Progenitor cell of endocrine pancreas (in vitro differentiated cells): Measurements from ENCODE around the gene SOX13. TPM values are rescaled to one million over a fixed set of nuclear protein-coding genes. Genes with fewer than 3 reads are reported as not detected.

ENCODE experiments used
- DNase-seq: peaks from one replicate; pipeline ENCODE4 v3.0.0; 2021; ENCODE audit warnings: low spot score; ENCODE audit not compliant: unreplicated experiment
- H3K27ac Mint-ChIP-seq: 2 replicates; pipeline ENCODE4 v1.8.0; 2021; ENCODE audit warnings: mild to moderate bottlenecking, moderate library complexity, mixed read lengths
- H3K27me3 Mint-ChIP-seq: 2 replicates; pipeline ENCODE4 v1.8.0; 2021; ENCODE audit warnings: mixed read lengths
- H3K36me3 Mint-ChIP-seq: 2 replicates; pipeline ENCODE4 v1.8.0; 2022; ENCODE audit warnings: mixed read lengths; ENCODE audit not compliant: insufficient read depth
- H3K4me1 Mint-ChIP-seq: 2 replicates; pipeline ENCODE4 v1.8.0; 2021; ENCODE audit warnings: low read depth, mixed read lengths
- H3K4me3 Mint-ChIP-seq: 2 replicates; pipeline ENCODE4 v1.8.0; 2021; ENCODE audit warnings: low read depth, mild to moderate bottlenecking, moderate library complexity, mixed read lengths
- H3K9me3 Mint-ChIP-seq: 2 replicates; pipeline ENCODE4 v1.8.0; 2021; ENCODE audit warnings: low read depth, mixed read lengths
- total RNA-seq: library from RNA; stranded (reverse); gene quantifications from 2 replicates; pipeline ENCODE4 v1.2.1, GENCODE V29; 2021
- TF ChIP-seq, protein P1 (sequence below): fragments of 200-600 bp; sonication (generic); IDR thresholded peaks from one replicate; pipeline ENCODE4 v1.5.0; 2021; ENCODE audit warnings: antibody characterized with exemption, mild to moderate bottlenecking; ENCODE audit not compliant: unreplicated experiment

The SOX13 gene
- total RNA-seq, 1 donor from 2014 or later = 61.6 TPM

- Mint-ChIP-seq H3K4me1 (peaks cover 4% of the 10 kb centered on the region), H3K27me3 (peaks cover under 1% of the 10 kb centered on the region), H3K9me3 (peaks cover 8% of the 10 kb centered on the region), H3K27ac (no peak overlapping the region), H3K4me3 (no peak overlapping the region), H3K36me3 (peaks cover 2% of the 10 kb centered on the region)
- no peak for DNase-seq
- TF ChIP-seq, protein P1, sequence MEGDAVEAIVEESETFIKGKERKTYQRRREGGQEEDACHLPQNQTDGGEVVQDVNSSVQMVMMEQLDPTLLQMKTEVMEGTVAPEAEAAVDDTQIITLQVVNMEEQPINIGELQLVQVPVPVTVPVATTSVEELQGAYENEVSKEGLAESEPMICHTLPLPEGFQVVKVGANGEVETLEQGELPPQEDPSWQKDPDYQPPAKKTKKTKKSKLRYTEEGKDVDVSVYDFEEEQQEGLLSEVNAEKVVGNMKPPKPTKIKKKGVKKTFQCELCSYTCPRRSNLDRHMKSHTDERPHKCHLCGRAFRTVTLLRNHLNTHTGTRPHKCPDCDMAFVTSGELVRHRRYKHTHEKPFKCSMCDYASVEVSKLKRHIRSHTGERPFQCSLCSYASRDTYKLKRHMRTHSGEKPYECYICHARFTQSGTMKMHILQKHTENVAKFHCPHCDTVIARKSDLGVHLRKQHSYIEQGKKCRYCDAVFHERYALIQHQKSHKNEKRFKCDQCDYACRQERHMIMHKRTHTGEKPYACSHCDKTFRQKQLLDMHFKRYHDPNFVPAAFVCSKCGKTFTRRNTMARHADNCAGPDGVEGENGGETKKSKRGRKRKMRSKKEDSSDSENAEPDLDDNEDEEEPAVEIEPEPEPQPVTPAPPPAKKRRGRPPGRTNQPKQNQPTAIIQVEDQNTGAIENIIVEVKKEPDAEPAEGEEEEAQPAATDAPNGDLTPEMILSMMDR = no peak
Measured at GRCh38 chr1:204172404-204173029, 99.6 kb downstream of the SOX13 start.

- Mint-ChIP-seq H3K9me3 (peaks cover 4% of the 10 kb centered on the region), H3K27ac (no peak overlapping the region), H3K27me3 (peaks cover 6% of the 10 kb centered on the region), H3K4me1 (peaks cover 4% of the 10 kb centered on the region), H3K4me3 (no peak overlapping the region), H3K36me3 (peaks cover 2% of the 10 kb centered on the region)
- TF ChIP-seq, protein P1 = no peak
- DNase-seq = no peak
Measured at GRCh38 chr1:204174958-204175357, 102.0 kb downstream of the SOX13 start.

DNA sequence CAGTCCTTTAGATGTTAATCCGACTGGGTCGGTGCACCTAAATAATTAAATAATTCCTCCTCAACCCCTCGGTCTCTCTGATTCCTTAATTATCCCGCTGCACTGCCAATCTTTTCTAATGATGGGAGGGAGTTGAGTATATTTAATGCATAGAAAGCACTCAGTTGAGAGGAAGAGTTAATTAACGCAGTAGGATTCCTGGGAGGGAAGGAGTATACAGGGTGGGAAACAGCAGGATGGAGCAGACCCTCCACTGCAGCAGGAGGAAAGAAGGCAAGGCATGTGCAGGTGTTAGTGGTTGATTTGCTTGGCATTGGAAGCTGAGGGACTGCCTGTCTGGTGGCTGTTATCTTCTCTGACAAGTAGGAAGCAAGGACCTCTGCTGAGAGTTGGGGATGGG is 103.1 kb downstream of the SOX13 start:
- no peaks in the 10 kb centered on the region for H3K36me3 Mint-ChIP-seq
- no peak overlapping the region for H3K4me3 Mint-ChIP-seq
- no peak overlapping the region for H3K27ac Mint-ChIP-seq

DNA sequence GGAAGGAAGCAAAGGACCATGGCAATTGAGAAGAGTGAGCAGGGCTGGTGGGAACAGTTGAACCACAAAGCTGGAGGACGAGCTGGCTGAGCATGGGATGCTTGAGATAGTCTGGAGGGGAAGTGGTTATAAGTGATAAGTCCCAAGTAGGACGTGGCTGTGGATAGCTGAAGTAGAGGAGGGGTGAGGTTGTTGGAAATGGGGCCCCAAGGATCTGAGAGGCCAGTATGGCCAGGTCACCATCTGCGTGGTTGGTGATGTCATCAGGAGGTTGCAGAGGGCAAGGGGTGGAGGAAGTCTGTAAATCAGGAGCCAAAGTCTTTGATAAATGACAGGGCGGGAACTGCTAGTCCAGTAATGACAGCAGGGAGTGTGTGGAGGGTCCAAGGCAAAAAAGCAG is 104.2 kb downstream of the SOX13 start:
- H3K27ac Mint-ChIP-seq = no peak overlapping the region
- H3K9me3 Mint-ChIP-seq = no peaks in the 10 kb centered on the region
- H3K36me3 Mint-ChIP-seq = no peaks in the 10 kb centered on the region
- peaks cover 2% of the 10 kb centered on the region for H3K4me1 Mint-ChIP-seq
- H3K4me3 Mint-ChIP-seq = no peak overlapping the region
- TF ChIP-seq, protein P1 = no peak
- no peak for DNase-seq
- H3K27me3 Mint-ChIP-seq = peaks cover 14% of the 10 kb centered on the region

More for the DNA sequence above, 103.1 kb downstream of the SOX13 start:
- no peaks in the 10 kb centered on the region for H3K9me3 Mint-ChIP-seq
- peaks cover 4% of the 10 kb centered on the region for H3K4me1 Mint-ChIP-seq
- TF ChIP-seq, protein P1 = no peak
- DNase-seq = no peak
- peaks cover 10% of the 10 kb centered on the region for H3K27me3 Mint-ChIP-seq

Other genes starting within 250 kb of the SOX13 start
- gene SNRPE, start 211.5 kb upstream of the SOX13 start, total RNA-seq = 240 and 253 TPM in 2 replicates
- gene ETNK2, start 78.9 kb downstream of the SOX13 start, total RNA-seq = 22.6 and 24.5 TPM in 2 replicates
- gene REN, start 93.2 kb downstream of the SOX13 start, total RNA-seq = not detected in 2 replicates
- not detected in 2 replicates for gene KISS1, start 123.4 kb downstream of the SOX13 start, total RNA-seq
- gene GOLT1A, start 140.9 kb downstream of the SOX13 start, total RNA-seq = 4.2 and 5.0 TPM in 2 replicates